DOHH2 (cell line): ENCODE measurements around the gene ACSF3.

Source experiments
- CTCF ChIP-seq: fragments of 200-600 bp; sonication (generic); IDR thresholded peaks from one replicate; pipeline ENCODE4 v1.5.1; 2014; ENCODE audit warnings: antibody characterized with exemption, mild to moderate bottlenecking, low read depth, low read length; ENCODE audit not compliant: poor library complexity, severe bottlenecking
- EZH2phosphoT487 ChIP-seq: fragments of 200-600 bp; sonication (generic); IDR thresholded peaks from 2 replicates; pipeline ENCODE4 v1.6.1; 2017; ENCODE audit warnings: borderline replicate concordance, mild to moderate bottlenecking, antibody characterized with exemption, low read length, moderate library complexity, mixed read lengths

GRCh38 chr16:89195521-89196171, 102.0 kb downstream of the ACSF3 start:
- TF ChIP-seq CTCF (no peak), EZH2phosphoT487 (no peak)
